Activated CD8-positive, alpha-beta memory T cell treated with anti-CD3 and anti-CD28 coated beads, Interleukin-2, amount 10 ng/mL, durations not matched to agents 7 days and 5 days (primary cell): Measurements from ENCODE around the gene FANCM. TPM values are rescaled to one million over a fixed set of nuclear protein-coding genes. Genes with fewer than 3 reads are reported as not detected.
"Not testable (repeated sequence)": the region's sequence is repeated elsewhere in the genome, so short reads cannot be mapped to it uniquely, and the experiment has no call there.

Experiments used
- ATAC-seq: fragments of 150-1000 bp; cut with Tn5 transposase; one replicate; pipeline ENCODE4 v1.10.0; 2021; ENCODE audit warnings: moderate library complexity
- CTCF ChIA-PET: fragments of 350-600 bp; sonication (Branson Sonifier 250); formaldehyde crosslinking; loops from one replicate; lab custom pipeline; 2021; ENCODE audit warnings: antibody characterized with exemption; lab: Charles Lee
- DNase-seq: peaks from one replicate; pipeline ENCODE4 v3.0.0-alpha.2; 2020
- H3K27ac Mint-ChIP-seq: one replicate; pipeline ENCODE4 v1.8.0; 2021; ENCODE audit warnings: mild to moderate bottlenecking, mixed read lengths
- H3K27me3 Mint-ChIP-seq: one replicate; pipeline ENCODE4 v1.8.0; 2021; ENCODE audit warnings: mixed read lengths
- H3K36me3 Mint-ChIP-seq: one replicate; pipeline ENCODE4 v1.8.0; 2021; ENCODE audit warnings: mild to moderate bottlenecking, mixed read lengths
- H3K4me1 Mint-ChIP-seq: one replicate; pipeline ENCODE4 v1.8.0; 2021; ENCODE audit warnings: mixed read lengths
- H3K4me3 Mint-ChIP-seq: one replicate; pipeline ENCODE4 v1.8.0; 2021; ENCODE audit warnings: mild to moderate bottlenecking, moderate library complexity, mixed read lengths
- H3K9me3 Mint-ChIP-seq: one replicate; pipeline ENCODE4 v1.8.0; 2022; ENCODE audit warnings: low read depth, mixed read lengths
- total RNA-seq, 2 experiments: library from RNA; stranded (reverse); gene quantifications; one replicate each; pipeline ENCODE4 v1.2.3, GENCODE V29; 2021

The FANCM gene
- total RNA-seq, 2 experiments from 2014 or later, result 18.1 to 25.6 TPM

GRCh38 chr14:45212231-45212630 is 76.5 kb downstream of the FANCM start:
- H3K9me3 Mint-ChIP-seq, result no peaks in the 10 kb centered on the region
- peak overlapping the region; percentile 32 for H3K27ac Mint-ChIP-seq
- CTCF ChIA-PET, result interaction anchor here (1.2 kb wide), 1 partner anchor 12 kb away, joined by 3 read pairs; no protein-coding TSS in a partner anchor
- peaks cover 38% of the 10 kb centered on the region for H3K36me3 Mint-ChIP-seq
- ATAC-seq (no peak), DNase-seq (no peak)
- no peaks in the 10 kb centered on the region for H3K4me1 Mint-ChIP-seq
- no peak overlapping the region for H3K4me3 Mint-ChIP-seq
- H3K27me3 Mint-ChIP-seq, result no peaks in the 10 kb centered on the region

GRCh38 chr14:45213716-45214115 is 78.0 kb downstream of the FANCM start:
- DNase-seq, CTCF ChIA-PET, H3K9me3 Mint-ChIP-seq, H3K4me3 Mint-ChIP-seq, ATAC-seq, H3K27ac Mint-ChIP-seq, H3K27me3 Mint-ChIP-seq, H3K4me1 Mint-ChIP-seq: not testable (repeated sequence)
- peaks cover 43% of the 10 kb centered on the region for H3K36me3 Mint-ChIP-seq

- CTCF ChIA-PET, H3K27ac Mint-ChIP-seq, H3K4me1 Mint-ChIP-seq, H3K4me3 Mint-ChIP-seq, ATAC-seq, H3K27me3 Mint-ChIP-seq, H3K9me3 Mint-ChIP-seq, DNase-seq: not testable (repeated sequence)
- peaks cover 46% of the 10 kb centered on the region for H3K36me3 Mint-ChIP-seq
These were observed 78.6 kb downstream of the FANCM start for GRCh38 chr14:45214341-45214740.

- CTCF ChIA-PET, result interaction anchor here (1.3 kb wide), 1 partner anchor 29 kb away, joined by 3 read pairs; no protein-coding TSS in a partner anchor
- ATAC-seq, result peak; percentile 47
These were observed 86.9 kb downstream of the FANCM start for GRCh38 chr14:45222485-45223262.

GRCh38 chr14:45227566-45227965 is 91.8 kb downstream of the FANCM start:
- ATAC-seq, result no peak
- no peak overlapping the region for H3K27ac Mint-ChIP-seq
- DNase-seq, result no peak
- H3K4me3 Mint-ChIP-seq, result no peak overlapping the region
- H3K4me1 Mint-ChIP-seq, result peaks cover 26% of the 10 kb centered on the region
- H3K36me3 Mint-ChIP-seq, result peaks cover 65% of the 10 kb centered on the region
- no peaks in the 10 kb centered on the region for H3K9me3 Mint-ChIP-seq
- no peaks in the 10 kb centered on the region for H3K27me3 Mint-ChIP-seq
- CTCF ChIA-PET, result no interaction called here

More at GRCh38 chr14:45222485-45223262, 86.9 kb downstream of the FANCM start:
- Mint-ChIP-seq H3K36me3 (peaks cover 64% of the 10 kb centered on the region), H3K4me1 (peaks cover 29% of the 10 kb centered on the region), H3K9me3 (no peaks in the 10 kb centered on the region), H3K4me3 (no peak overlapping the region), H3K27me3 (no peaks in the 10 kb centered on the region), H3K27ac (peak overlapping the region; percentile 42)
- no peak for DNase-seq

- H3K27ac Mint-ChIP-seq, result no peak overlapping the region
- no peak overlapping the region for H3K4me3 Mint-ChIP-seq
- CTCF ChIA-PET, result no interaction called here
- ATAC-seq (no peak), DNase-seq (no peak)
- H3K27me3 Mint-ChIP-seq, result no peaks in the 10 kb centered on the region
- no peaks in the 10 kb centered on the region for H3K4me1 Mint-ChIP-seq
- no peaks in the 10 kb centered on the region for H3K9me3 Mint-ChIP-seq
- H3K36me3 Mint-ChIP-seq, result peaks cover 27% of the 10 kb centered on the region
These were observed 103.3 kb downstream of the FANCM start for GRCh38 chr14:45238988-45239387.

- Mint-ChIP-seq H3K36me3 (peaks cover 15% of the 10 kb centered on the region), H3K9me3 (no peaks in the 10 kb centered on the region), H3K27me3 (no peaks in the 10 kb centered on the region), H3K4me1 (peaks cover 2% of the 10 kb centered on the region), H3K27ac (no peak overlapping the region), H3K4me3 (no peak overlapping the region)
- DNase-seq (no peak), ATAC-seq (no peak)
- CTCF ChIA-PET, result no interaction called here
These were observed 107.0 kb downstream of the FANCM start for GRCh38 chr14:45242706-45243105.

GRCh38 chr14:45246151-45246550 is 110.4 kb downstream of the FANCM start:
- no peaks in the 10 kb centered on the region for H3K9me3 Mint-ChIP-seq
- H3K4me1 Mint-ChIP-seq, result peaks cover 19% of the 10 kb centered on the region
- no peak for ATAC-seq
- H3K4me3 Mint-ChIP-seq, result no peak overlapping the region
- no peak for DNase-seq
- H3K27ac Mint-ChIP-seq, result no peak overlapping the region
- CTCF ChIA-PET, result interaction anchor here (0.9 kb wide), 1 partner anchor 9 kb away, joined by 3 read pairs; no protein-coding TSS in a partner anchor
- H3K36me3 Mint-ChIP-seq, result peaks cover 22% of the 10 kb centered on the region
- H3K27me3 Mint-ChIP-seq, result no peaks in the 10 kb centered on the region

GRCh38 chr14:45246691-45247090 is 111.0 kb downstream of the FANCM start:
- no peak for DNase-seq
- Mint-ChIP-seq H3K4me3 (no peak overlapping the region), H3K27me3 (no peaks in the 10 kb centered on the region), H3K27ac (no peak overlapping the region), H3K4me1 (peaks cover 24% of the 10 kb centered on the region), H3K9me3 (no peaks in the 10 kb centered on the region), H3K36me3 (peaks cover 21% of the 10 kb centered on the region)
- CTCF ChIA-PET, result interaction anchor here (0.9 kb wide), 1 partner anchor 9 kb away, joined by 3 read pairs; no protein-coding TSS in a partner anchor
- peak; percentile 54 for ATAC-seq

GRCh38 chr14:45247427-45247826 is 111.7 kb downstream of the FANCM start:
- H3K4me3 Mint-ChIP-seq, result no peak overlapping the region
- no peak for ATAC-seq
- H3K27ac Mint-ChIP-seq, result peak overlapping the region; percentile 36
- H3K27me3 Mint-ChIP-seq, result no peaks in the 10 kb centered on the region
- peaks cover 17% of the 10 kb centered on the region for H3K36me3 Mint-ChIP-seq
- H3K4me1 Mint-ChIP-seq, result peaks cover 24% of the 10 kb centered on the region
- DNase-seq, result no peak
- CTCF ChIA-PET, result interaction anchor here (0.7 kb wide), 1 partner anchor 115 kb away, joined by 3 read pairs; no protein-coding TSS in a partner anchor
- no peaks in the 10 kb centered on the region for H3K9me3 Mint-ChIP-seq

- H3K4me3 Mint-ChIP-seq, result peak overlapping the region; percentile 90
- CTCF ChIA-PET, result interaction anchor here (0.7 to 1.1 kb wide), 2 partner anchors 19 to 153 kb away, joined by 3 to 4 read pairs; no protein-coding TSS in a partner anchor
- ATAC-seq, result no peak
- peaks cover 15% of the 10 kb centered on the region for H3K36me3 Mint-ChIP-seq
- no peak for DNase-seq
- no peaks in the 10 kb centered on the region for H3K27me3 Mint-ChIP-seq
- peak overlapping the region; percentile 69 for H3K27ac Mint-ChIP-seq
- no peaks in the 10 kb centered on the region for H3K9me3 Mint-ChIP-seq
- peaks cover 27% of the 10 kb centered on the region for H3K4me1 Mint-ChIP-seq
These were observed 114.3 kb downstream of the FANCM start for GRCh38 chr14:45249856-45250575.
